ENCODE measurements around the gene NIPBL. TPM values are rescaled to one million over a fixed set of nuclear protein-coding genes. Genes with fewer than 3 reads are reported as not detected.
A peak's percentile ranks its signal among the peaks of the same experiment; 100 is the strongest.
"Not testable (repeated sequence)": the region's sequence is repeated elsewhere in the genome, so short reads cannot be mapped to it uniquely, and the experiment has no call there.

NIPBL gene
- total and polyA plus RNA-seq, 9 donors: 30.7 to 53.0 (median 42.3) TPM

DNA sequence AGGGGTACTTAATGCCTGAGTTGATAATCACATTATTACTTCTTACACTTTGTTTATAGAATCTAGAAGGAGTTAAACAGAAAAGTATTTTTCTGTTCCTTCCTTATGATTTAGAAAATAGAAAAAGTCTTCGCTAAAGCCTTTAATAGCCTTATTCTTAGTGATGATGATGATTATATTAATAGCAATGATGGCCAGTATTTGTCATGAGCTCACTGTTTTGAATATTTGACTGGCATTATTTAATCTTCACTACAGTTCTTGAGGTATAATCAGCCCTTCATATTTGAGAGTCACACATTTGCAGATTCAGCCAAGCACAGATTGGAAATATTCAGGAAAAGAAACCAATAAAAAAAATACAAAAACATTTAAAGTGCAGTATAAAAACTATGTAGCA is 23.3 kb downstream of the NIPBL start:
- Histone ChIP-seq H3K4me1 (ENCODE audit: control insufficient read depth, insufficient read depth, low read length) (no peaks in the 10 kb centered on the region), H3K27me3 (ENCODE audit: control insufficient read depth, insufficient read depth, low read length) (no peaks in the 10 kb centered on the region), H3K36me3 (ENCODE audit: control insufficient read depth, insufficient read depth, low read length) (no peaks in the 10 kb centered on the region), H3K9me3 (replicated peaks; ENCODE audit: control insufficient read depth, low read depth, low read length) (peaks cover 6% of the 10 kb centered on the region), H3K4me3 (ENCODE audit: low read length) (no peak overlapping the region), H3K27ac (ENCODE audit: low read length) (no peak overlapping the region)
- no CpG with 5 or more reads among the region's 1 CpG for whole genome bisulfite sequencing (ENCODE audit: insufficient coverage)
- DNase-seq: no peak

DNA sequence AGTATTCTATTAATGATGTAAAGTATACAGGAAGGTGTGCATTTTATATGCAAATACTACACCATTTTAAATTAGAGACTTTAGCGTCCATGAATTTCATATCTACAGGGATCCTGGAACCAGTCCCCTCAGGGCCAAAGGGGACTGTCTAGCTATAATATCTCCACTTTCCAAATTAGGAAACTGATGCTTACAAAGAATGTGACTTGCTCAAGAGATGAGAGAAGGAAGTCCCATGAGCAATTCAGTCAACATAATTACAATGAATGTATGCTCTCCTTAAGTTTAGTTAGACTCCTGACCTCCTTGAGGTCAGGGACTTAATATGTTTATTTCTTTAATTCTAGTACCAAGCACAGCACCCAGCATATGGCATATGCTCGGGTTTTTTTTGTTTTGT is 23.7 kb downstream of the NIPBL start:
- DNase-seq: no peak
- no peaks in the 10 kb centered on the region for H3K4me1 ChIP-seq (ENCODE audit: control insufficient read depth, insufficient read depth, low read length)
- no peaks in the 10 kb centered on the region for H3K36me3 ChIP-seq (ENCODE audit: control insufficient read depth, insufficient read depth, low read length)
- peaks cover 6% of the 10 kb centered on the region for H3K9me3 ChIP-seq (replicated peaks; ENCODE audit: control insufficient read depth, low read depth, low read length)
- no peak overlapping the region for H3K4me3 ChIP-seq (ENCODE audit: low read length)
- H3K27ac ChIP-seq (ENCODE audit: low read length): no peak overlapping the region
- H3K27me3 ChIP-seq (ENCODE audit: control insufficient read depth, insufficient read depth, low read length): no peaks in the 10 kb centered on the region
- WGBS (ENCODE audit: insufficient coverage): no CpG with 5 or more reads among the region's 2 CpGs

DNA sequence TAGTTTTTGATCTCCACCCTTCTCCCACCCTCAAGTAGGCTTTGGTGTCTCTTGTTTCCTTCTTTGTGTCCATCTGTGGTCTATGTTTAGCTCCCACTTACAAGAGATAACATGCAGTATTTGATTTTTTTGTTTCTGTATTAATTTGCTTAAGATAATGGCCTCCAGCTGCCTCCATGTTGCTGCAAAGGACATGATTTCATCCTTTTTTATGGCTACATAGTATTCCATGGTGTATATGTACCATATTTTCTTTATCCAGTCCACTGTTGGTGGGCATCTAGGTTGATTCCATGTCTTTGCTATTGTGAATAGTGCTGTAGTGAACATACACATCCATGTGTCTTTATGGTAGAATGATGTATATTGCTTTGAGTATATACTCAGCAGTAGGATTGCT is 24.5 kb downstream of the NIPBL start:
- DNase-seq; H3K27me3 ChIP-seq (ENCODE audit: control insufficient read depth, insufficient read depth, low read length); H3K9me3 ChIP-seq (replicated peaks; ENCODE audit: control insufficient read depth, low read depth, low read length); H3K4me3 ChIP-seq (ENCODE audit: low read length); H3K36me3 ChIP-seq (ENCODE audit: control insufficient read depth, insufficient read depth, low read length); H3K4me1 ChIP-seq (ENCODE audit: control insufficient read depth, insufficient read depth, low read length); H3K27ac ChIP-seq (ENCODE audit: low read length): not testable (repeated sequence)

DNA sequence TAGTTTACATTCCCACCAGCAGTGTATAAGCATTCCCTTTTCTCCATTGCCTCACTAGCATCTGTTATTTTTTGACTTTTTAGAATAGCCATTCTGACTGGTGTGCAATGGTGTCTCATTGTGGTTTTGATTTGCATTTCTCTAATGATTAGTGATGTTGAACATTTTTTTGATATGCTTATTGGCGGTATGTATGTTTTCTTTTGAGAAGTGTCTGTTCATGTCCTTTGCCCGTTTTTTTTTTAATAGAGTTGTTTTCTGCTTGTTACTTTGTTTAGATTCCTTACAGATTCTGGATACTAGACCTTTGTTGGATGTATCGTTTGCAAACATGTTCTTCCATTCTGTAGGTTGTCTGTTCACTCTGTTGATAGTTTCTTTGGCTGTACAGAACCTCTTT is 25.3 kb downstream of the NIPBL start:
- no peak overlapping the region for H3K4me3 ChIP-seq (ENCODE audit: low read length)
- peaks cover 6% of the 10 kb centered on the region for H3K9me3 ChIP-seq (replicated peaks; ENCODE audit: control insufficient read depth, low read depth, low read length)
- no peaks in the 10 kb centered on the region for H3K4me1 ChIP-seq (ENCODE audit: control insufficient read depth, insufficient read depth, low read length)
- 100% methylated on average over 1 of the region's 3 CpGs for WGBS (ENCODE audit: insufficient coverage)
- no peak for DNase-seq
- no peaks in the 10 kb centered on the region for H3K27me3 ChIP-seq (ENCODE audit: control insufficient read depth, insufficient read depth, low read length)
- H3K27ac ChIP-seq (ENCODE audit: low read length): no peak overlapping the region
- H3K36me3 ChIP-seq (ENCODE audit: control insufficient read depth, insufficient read depth, low read length): no peaks in the 10 kb centered on the region

DNA sequence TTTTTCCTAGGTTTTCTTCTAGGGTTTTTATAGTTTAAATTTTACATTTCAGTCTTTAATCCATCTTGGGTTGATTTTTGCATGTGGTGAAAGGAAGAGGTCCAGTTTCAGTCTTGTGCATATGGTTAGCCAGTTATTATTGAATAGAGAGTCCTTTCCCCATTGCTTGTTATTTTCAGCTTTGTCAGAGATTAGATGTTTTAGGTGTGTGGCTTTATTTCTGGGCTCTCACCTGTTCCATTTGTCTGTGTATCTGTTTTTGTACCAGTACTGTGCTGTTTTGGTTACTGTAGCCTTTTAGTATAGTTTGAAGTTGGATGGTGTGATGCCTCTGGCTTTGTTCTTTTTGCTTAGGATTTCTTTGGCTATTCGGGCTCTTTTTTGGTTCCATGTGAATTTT is 25.8 kb downstream of the NIPBL start:
- Histone ChIP-seq H3K4me3 (ENCODE audit: low read length) (no peak overlapping the region), H3K27ac (ENCODE audit: low read length) (no peak overlapping the region), H3K36me3 (ENCODE audit: control insufficient read depth, insufficient read depth, low read length) (no peaks in the 10 kb centered on the region), H3K4me1 (ENCODE audit: control insufficient read depth, insufficient read depth, low read length) (no peaks in the 10 kb centered on the region), H3K9me3 (replicated peaks; ENCODE audit: control insufficient read depth, low read depth, low read length) (peaks cover 6% of the 10 kb centered on the region), H3K27me3 (ENCODE audit: control insufficient read depth, insufficient read depth, low read length) (no peaks in the 10 kb centered on the region)
- no peak for DNase-seq
- WGBS (ENCODE audit: insufficient coverage): no CpG with 5 or more reads among the region's 1 CpG

DNA sequence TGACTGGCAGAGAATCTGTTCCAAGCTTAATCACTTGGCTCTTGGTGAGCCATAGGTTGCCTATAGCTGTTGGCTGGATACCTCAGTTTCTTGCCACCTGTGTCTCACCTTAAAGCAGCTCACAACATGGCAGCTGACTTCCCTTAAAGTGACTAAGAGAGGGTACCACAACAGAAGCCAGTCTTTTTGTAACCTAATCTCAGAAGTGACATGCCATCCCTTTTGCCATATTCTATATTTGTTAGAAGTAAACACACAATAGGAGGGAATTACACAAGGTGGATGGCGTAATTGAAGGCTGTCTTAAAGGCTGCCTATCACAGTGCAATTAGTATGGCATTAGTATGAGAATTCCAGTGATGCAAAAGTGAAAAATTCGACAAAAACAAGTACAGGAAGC is 28.1 kb downstream of the NIPBL start:
- Histone ChIP-seq H3K4me1 (ENCODE audit: control insufficient read depth, insufficient read depth, low read length) (no peaks in the 10 kb centered on the region), H3K36me3 (ENCODE audit: control insufficient read depth, insufficient read depth, low read length) (no peaks in the 10 kb centered on the region)
- WGBS (ENCODE audit: insufficient coverage): 100% methylated on average over 1 of the region's 2 CpGs

DNA sequence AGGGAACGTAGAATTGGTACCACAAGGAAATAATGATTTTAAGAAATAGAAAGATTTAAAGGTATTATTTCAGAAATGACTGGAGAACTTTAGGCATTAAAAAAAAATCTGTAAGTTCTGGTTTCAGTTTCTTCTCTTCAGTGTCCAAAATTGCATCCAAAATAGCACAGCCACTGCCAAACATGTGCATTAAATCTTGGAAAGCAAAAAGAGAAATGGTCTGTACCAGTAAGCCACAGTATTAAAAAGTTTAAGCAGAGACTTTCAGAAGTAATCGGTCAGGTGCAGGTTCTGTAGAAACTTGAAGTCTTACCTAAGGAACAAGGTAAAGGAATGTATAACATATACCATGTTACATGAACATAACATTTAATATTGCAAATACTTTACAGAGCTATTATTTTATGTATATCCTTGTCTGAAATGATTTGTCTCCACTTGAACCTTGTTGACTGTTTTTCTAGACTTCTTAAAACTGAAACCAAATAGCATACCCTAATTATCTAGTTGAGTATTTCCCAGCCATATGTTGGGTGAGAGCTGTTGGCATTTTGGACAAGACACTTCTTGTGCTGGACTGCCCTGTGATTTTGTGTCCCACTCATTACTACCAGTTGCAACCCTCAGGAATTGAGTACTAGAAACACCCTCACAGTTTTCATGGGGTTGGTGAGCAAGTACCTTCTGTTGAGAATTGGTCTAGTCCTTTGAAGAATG is 32.1 kb downstream of the NIPBL start:
- peak; percentile 82 for DNase-seq
- Histone ChIP-seq H3K4me1 (ENCODE audit: control insufficient read depth, insufficient read depth, low read length) (no peaks in the 10 kb centered on the region), H3K9me3 (replicated peaks; ENCODE audit: control insufficient read depth, low read depth, low read length) (no peaks in the 10 kb centered on the region), H3K27ac (ENCODE audit: low read length) (no peak overlapping the region), H3K4me3 (ENCODE audit: low read length) (no peak overlapping the region), H3K27me3 (ENCODE audit: control insufficient read depth, insufficient read depth, low read length) (no peaks in the 10 kb centered on the region), H3K36me3 (ENCODE audit: control insufficient read depth, insufficient read depth, low read length) (no peaks in the 10 kb centered on the region)
- no CpG with 5 or more reads among the region's 2 CpGs for WGBS (ENCODE audit: insufficient coverage)

More for the DNA sequence above, 28.1 kb downstream of the NIPBL start:
- Histone ChIP-seq H3K9me3 (replicated peaks; ENCODE audit: control insufficient read depth, low read depth, low read length) (peaks cover 6% of the 10 kb centered on the region), H3K27ac (ENCODE audit: low read length) (no peak overlapping the region), H3K4me3 (ENCODE audit: low read length) (no peak overlapping the region), H3K27me3 (ENCODE audit: control insufficient read depth, insufficient read depth, low read length) (no peaks in the 10 kb centered on the region)
- DNase-seq: no peak

DNA sequence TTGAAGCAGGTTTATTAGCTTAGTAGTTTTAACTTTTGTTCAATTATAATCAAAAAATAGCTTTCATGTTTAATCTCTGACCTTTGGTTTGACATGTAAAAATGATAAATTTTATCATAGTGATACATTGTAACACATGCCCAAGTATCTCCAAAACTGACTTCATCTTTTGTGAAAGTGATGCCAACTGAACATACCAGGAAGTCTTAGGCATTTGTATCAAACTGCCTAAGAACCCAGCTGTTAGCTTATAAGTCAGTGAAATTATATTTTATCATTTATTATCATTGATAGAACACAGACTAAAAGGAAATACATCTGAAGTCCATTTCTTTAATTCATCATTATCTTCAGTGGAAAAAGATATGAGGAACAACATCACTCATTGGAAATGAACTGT is 39.1 kb downstream of the NIPBL start:
- Histone ChIP-seq H3K4me1 (ENCODE audit: control insufficient read depth, insufficient read depth, low read length) (no peaks in the 10 kb centered on the region), H3K27ac (ENCODE audit: low read length) (no peak overlapping the region), H3K9me3 (replicated peaks; ENCODE audit: control insufficient read depth, low read depth, low read length) (no peaks in the 10 kb centered on the region), H3K27me3 (ENCODE audit: control insufficient read depth, insufficient read depth, low read length) (no peaks in the 10 kb centered on the region), H3K4me3 (ENCODE audit: low read length) (no peak overlapping the region), H3K36me3 (ENCODE audit: control insufficient read depth, insufficient read depth, low read length) (no peaks in the 10 kb centered on the region)
- peak; percentile 21 for DNase-seq

DNA sequence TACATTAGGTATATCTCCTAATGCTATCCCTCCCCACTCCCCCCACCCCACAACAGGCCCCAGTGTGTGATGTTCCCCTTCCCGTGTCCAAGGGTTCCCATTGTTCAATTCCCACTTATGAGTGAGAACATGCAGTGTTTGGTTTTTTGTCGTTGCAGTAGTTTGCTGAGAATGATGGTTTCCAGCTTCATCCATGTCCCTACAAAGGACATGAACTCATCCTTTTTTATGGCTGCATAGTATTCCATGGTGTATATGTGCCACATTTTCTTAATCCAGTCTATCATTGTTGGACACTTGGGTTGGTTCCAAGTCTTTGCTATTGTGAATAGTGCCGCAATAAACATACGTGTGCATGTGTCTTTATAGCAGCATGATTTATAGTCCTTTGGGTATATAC is 40.0 kb downstream of the NIPBL start:
- DNase-seq; H3K27ac ChIP-seq (ENCODE audit: low read length); H3K27me3 ChIP-seq (ENCODE audit: control insufficient read depth, insufficient read depth, low read length); H3K4me1 ChIP-seq (ENCODE audit: control insufficient read depth, insufficient read depth, low read length); H3K36me3 ChIP-seq (ENCODE audit: control insufficient read depth, insufficient read depth, low read length); H3K4me3 ChIP-seq (ENCODE audit: low read length); H3K9me3 ChIP-seq (replicated peaks; ENCODE audit: control insufficient read depth, low read depth, low read length): not testable (repeated sequence)
- WGBS (ENCODE audit: insufficient coverage): no CpG with 5 or more reads among the region's 4 CpGs

DNA sequence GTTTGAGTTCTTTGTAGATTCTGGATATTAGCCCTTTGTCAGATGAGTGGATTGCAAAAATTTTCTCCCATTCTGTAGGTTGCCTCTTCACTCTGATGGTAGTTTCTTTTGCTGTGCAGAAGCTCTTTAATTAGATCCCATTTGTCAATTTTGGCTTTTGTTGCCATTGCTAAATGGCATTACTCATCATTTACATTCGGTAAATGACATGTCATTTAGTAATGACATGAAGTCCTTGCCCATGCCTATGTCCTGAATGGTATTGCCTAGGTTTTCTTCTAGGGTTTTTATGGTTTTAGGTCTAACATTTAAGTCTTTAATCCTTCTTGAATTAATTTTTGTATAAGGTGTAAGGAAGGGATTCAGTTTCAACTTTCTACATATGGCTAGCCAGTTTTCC is 40.8 kb downstream of the NIPBL start:
- not testable (repeated sequence) for H3K4me1 ChIP-seq (ENCODE audit: control insufficient read depth, insufficient read depth, low read length); DNase-seq; H3K4me3 ChIP-seq (ENCODE audit: low read length); H3K27ac ChIP-seq (ENCODE audit: low read length); H3K36me3 ChIP-seq (ENCODE audit: control insufficient read depth, insufficient read depth, low read length); H3K27me3 ChIP-seq (ENCODE audit: control insufficient read depth, insufficient read depth, low read length); H3K9me3 ChIP-seq (replicated peaks; ENCODE audit: control insufficient read depth, low read depth, low read length)
- no CpG with 5 or more reads among the region's 1 CpG for WGBS (ENCODE audit: insufficient coverage)

DNA sequence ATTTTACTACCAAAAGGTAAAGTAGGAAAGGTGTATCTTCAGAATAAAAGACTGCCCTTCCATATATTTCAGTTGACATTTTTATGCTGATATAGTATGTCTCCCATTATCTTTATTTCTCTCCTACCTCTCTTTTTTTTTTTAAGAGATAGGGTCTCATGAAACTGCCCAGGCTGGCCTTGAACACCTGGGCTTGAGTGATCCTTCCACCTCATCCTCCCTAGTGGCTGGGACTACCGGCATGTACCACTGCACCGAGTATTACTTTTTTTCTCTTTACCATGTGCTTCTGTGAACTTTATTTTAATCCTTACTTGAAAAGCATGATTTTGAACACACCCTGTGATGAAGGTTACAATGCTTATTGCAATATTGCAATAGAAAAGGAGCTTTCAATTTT is 42.7 kb downstream of the NIPBL start:
- Histone ChIP-seq H3K27ac (ENCODE audit: low read length) (no peak overlapping the region), H3K36me3 (ENCODE audit: control insufficient read depth, insufficient read depth, low read length) (no peaks in the 10 kb centered on the region), H3K27me3 (ENCODE audit: control insufficient read depth, insufficient read depth, low read length) (no peaks in the 10 kb centered on the region), H3K9me3 (replicated peaks; ENCODE audit: control insufficient read depth, low read depth, low read length) (no peaks in the 10 kb centered on the region), H3K4me3 (ENCODE audit: low read length) (no peak overlapping the region), H3K4me1 (ENCODE audit: control insufficient read depth, insufficient read depth, low read length) (no peaks in the 10 kb centered on the region)
- no CpG with 5 or more reads among the region's 2 CpGs for WGBS (ENCODE audit: insufficient coverage)
- DNase-seq: no peak

Measured in muscle of leg (tissue), 11 donors.